DOHH2 (cell line): ENCODE data around the gene RASAL2.

Experiments used
- H3F3A ChIP-seq: fragments of 200-600 bp; sonication (generic), shearing (Covaris generic); 2 replicates; pipeline ENCODE4 v1.6.0; 2016; ENCODE audit warnings: antibody characterized with exemption, mild to moderate bottlenecking; ENCODE audit not compliant: control insufficient read depth, insufficient read depth
- H3K27ac ChIP-seq: fragments of 200-600 bp; sonication (generic); 2 replicates; pipeline ENCODE4 v1.5.1; 2014; ENCODE audit warnings: low read depth, mild to moderate bottlenecking, low read length, moderate library complexity
- H3K27me3 ChIP-seq: fragments of 200-600 bp; sonication (generic); 2 replicates; pipeline ENCODE4 v1.6.1; 2014; ENCODE audit warnings: mild to moderate bottlenecking, low read length, mixed read lengths; ENCODE audit not compliant: control insufficient read depth
- H3K36me3 ChIP-seq: fragments of 200-600 bp; sonication (generic); 2 replicates; pipeline ENCODE4 v1.6.1; 2014; ENCODE audit warnings: mild to moderate bottlenecking, low read length, moderate library complexity, mixed read lengths; ENCODE audit not compliant: control insufficient read depth
- H3K4me1 ChIP-seq: fragments of 200-600 bp; sonication (generic); 2 replicates; pipeline ENCODE4 v1.6.1; 2014; ENCODE audit warnings: mild to moderate bottlenecking, low read length, mixed read lengths; ENCODE audit not compliant: control insufficient read depth
- H3K4me2 ChIP-seq: fragments of 200-600 bp; sonication (generic); 2 replicates; pipeline ENCODE4 v1.6.0; 2014; ENCODE audit warnings: mild to moderate bottlenecking, low read length, moderate library complexity
- H3K4me3 ChIP-seq: fragments of 200-600 bp; sonication (generic); 2 replicates; pipeline ENCODE4 v1.5.1; 2014; ENCODE audit warnings: mild to moderate bottlenecking, low read length, mixed read lengths
- H3K79me2 ChIP-seq: fragments of 200-600 bp; sonication (generic); 2 replicates; pipeline ENCODE4 v1.6.1; 2014; ENCODE audit warnings: mild to moderate bottlenecking, low read length, mixed read lengths; ENCODE audit not compliant: control insufficient read depth
- H3K9me2 ChIP-seq: fragments of 200-600 bp; sonication (generic); replicated peaks from 2 replicates; pipeline ENCODE4 v1.6.1; 2014; ENCODE audit warnings: mild to moderate bottlenecking, low read length, mixed read lengths; ENCODE audit not compliant: control insufficient read depth
- H3K9me3 ChIP-seq: fragments of 200-600 bp; sonication (generic); 2 replicates; pipeline ENCODE4 v1.6.1; 2014; ENCODE audit warnings: antibody characterized with exemption, low read length, mixed read lengths; ENCODE audit not compliant: control insufficient read depth, insufficient read depth
- H4K20me1 ChIP-seq: fragments of 200-600 bp; sonication (generic); 2 replicates; pipeline ENCODE4 v1.6.0; 2014; ENCODE audit warnings: low read depth, mild to moderate bottlenecking, antibody characterized with exemption, low read length, moderate library complexity; ENCODE audit not compliant: control insufficient read depth, insufficient read depth
- CTCF ChIP-seq: fragments of 200-600 bp; sonication (generic); IDR thresholded peaks from one replicate; pipeline ENCODE4 v1.5.1; 2014; ENCODE audit warnings: antibody characterized with exemption, mild to moderate bottlenecking, low read depth, low read length; ENCODE audit not compliant: poor library complexity, severe bottlenecking
- EZH2phosphoT487 ChIP-seq: fragments of 200-600 bp; sonication (generic); IDR thresholded peaks from 2 replicates; pipeline ENCODE4 v1.6.1; 2017; ENCODE audit warnings: borderline replicate concordance, mild to moderate bottlenecking, antibody characterized with exemption, low read length, moderate library complexity, mixed read lengths

RASAL2 gene

GRCh38 chr1:178266113-178266512 lies 172.2 kb downstream of the RASAL2 start:
- no peaks in the 10 kb centered on the region for H3K79me2 ChIP-seq
- no peaks in the 10 kb centered on the region for H3K9me2 ChIP-seq
- no peaks in the 10 kb centered on the region for H3K36me3 ChIP-seq
- no peaks in the 10 kb centered on the region for H3K4me1 ChIP-seq
- no peaks in the 10 kb centered on the region for H3K9me3 ChIP-seq
- H3K27ac ChIP-seq, result no peak overlapping the region
- H3K4me3 ChIP-seq, result no peak overlapping the region
- H3F3A ChIP-seq, result no peaks in the 10 kb centered on the region
- H4K20me1 ChIP-seq, result no peaks in the 10 kb centered on the region
- H3K4me2 ChIP-seq, result no peak overlapping the region
- TF ChIP-seq CTCF, result no peak
- TF ChIP-seq EZH2phosphoT487, result no peak
- no peaks in the 10 kb centered on the region for H3K27me3 ChIP-seq

DNA sequence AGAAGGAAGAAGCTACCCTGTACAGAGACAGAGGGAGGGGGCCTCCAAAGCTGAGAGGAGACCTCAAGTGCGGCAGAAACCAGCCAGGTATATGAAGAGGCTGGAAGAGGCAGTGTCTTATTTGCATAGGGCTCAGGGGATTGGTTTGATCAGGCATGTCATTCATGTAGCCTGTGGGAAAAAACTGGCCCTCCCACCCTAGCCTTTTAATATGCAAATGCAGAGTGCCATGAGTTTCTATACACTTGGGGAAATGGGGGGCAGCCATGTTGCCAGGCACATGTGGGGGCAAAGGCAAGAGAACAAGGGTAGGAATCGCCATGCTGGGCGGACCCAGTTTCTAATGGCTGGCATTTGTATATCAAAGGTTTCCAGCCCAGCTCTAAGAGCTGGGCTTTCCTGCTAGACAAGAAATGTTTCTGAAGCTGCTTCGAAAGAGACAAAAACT lies 172.7 kb downstream of the RASAL2 start:
- Histone ChIP-seq H3K9me2 (no peaks in the 10 kb centered on the region), H3K27ac (no peak overlapping the region), H4K20me1 (no peaks in the 10 kb centered on the region), H3K4me2 (no peak overlapping the region), H3K9me3 (no peaks in the 10 kb centered on the region), H3K4me3 (no peak overlapping the region), H3K4me1 (no peaks in the 10 kb centered on the region), H3K27me3 (no peaks in the 10 kb centered on the region), H3K79me2 (no peaks in the 10 kb centered on the region), H3K36me3 (no peaks in the 10 kb centered on the region), H3F3A (no peaks in the 10 kb centered on the region)
- TF ChIP-seq CTCF (no peak), EZH2phosphoT487 (no peak)

DNA sequence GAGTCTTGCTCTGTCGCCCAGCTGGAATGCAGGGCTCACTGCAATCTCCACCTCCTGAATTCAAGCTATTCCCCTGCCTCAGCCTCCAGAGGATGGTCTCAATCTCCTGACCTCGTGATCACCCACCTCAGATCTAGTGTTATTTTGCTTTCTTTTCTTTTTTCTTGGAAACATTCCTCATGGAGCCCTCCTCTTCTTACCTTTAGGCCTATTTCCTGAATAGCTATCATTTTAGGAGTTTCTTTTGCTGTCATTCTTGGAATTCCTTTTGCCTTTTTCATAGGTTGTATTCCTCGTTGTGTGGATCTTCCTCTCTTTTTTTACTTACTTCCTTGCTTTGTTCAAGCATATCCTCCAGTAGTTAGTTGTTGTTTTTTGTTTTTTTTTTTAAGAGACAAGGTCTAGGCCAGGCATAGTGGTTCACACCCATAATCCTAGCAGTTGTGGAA lies 173.8 kb downstream of the RASAL2 start:
- Histone ChIP-seq H3K9me3 (no peaks in the 10 kb centered on the region), H3K4me1 (no peaks in the 10 kb centered on the region), H3K4me3 (no peak overlapping the region), H3K9me2 (no peaks in the 10 kb centered on the region), H3K27me3 (no peaks in the 10 kb centered on the region), H3K27ac (no peak overlapping the region), H3K4me2 (no peak overlapping the region), H3K79me2 (no peaks in the 10 kb centered on the region), H3K36me3 (no peaks in the 10 kb centered on the region), H3F3A (no peaks in the 10 kb centered on the region), H4K20me1 (no peaks in the 10 kb centered on the region)
- TF ChIP-seq CTCF (no peak), EZH2phosphoT487 (no peak)

DNA sequence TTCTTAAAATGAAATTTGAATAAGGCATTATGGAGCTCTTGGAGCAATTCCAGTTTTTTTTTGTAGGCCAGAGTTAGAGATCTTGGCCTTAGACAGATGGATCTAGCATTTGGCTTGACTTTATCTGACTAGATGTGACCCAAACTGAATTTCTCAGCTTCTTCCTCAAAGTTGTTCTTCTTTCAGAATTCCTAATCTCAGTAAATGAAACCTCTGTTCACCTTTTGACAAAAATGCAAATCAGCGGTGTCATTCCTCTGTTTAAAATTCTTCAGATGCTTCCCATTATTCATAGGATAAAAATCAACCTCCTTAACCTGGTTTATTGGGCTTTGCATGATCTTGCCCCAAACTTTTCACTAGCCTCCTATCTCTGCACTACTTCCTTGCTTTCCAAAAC lies 177.6 kb downstream of the RASAL2 start:
- no peaks in the 10 kb centered on the region for H3K9me3 ChIP-seq
- no peaks in the 10 kb centered on the region for H3K9me2 ChIP-seq
- H3K27me3 ChIP-seq, result no peaks in the 10 kb centered on the region; the same call in 1 of the 2 replicates
- H3K4me3 ChIP-seq, result no peak overlapping the region
- H3F3A ChIP-seq, result no peaks in the 10 kb centered on the region
- H3K4me2 ChIP-seq, result no peak overlapping the region
- H3K79me2 ChIP-seq, result no peaks in the 10 kb centered on the region
- H4K20me1 ChIP-seq, result no peaks in the 10 kb centered on the region
- no peak overlapping the region for H3K27ac ChIP-seq
- TF ChIP-seq CTCF, result no peak
- no peak for TF ChIP-seq EZH2phosphoT487
- no peaks in the 10 kb centered on the region for H3K36me3 ChIP-seq
- no peaks in the 10 kb centered on the region for H3K4me1 ChIP-seq
